ENCODE data around the gene NCOA7. TPM values are rescaled to one million over a fixed set of nuclear protein-coding genes. Genes with fewer than 3 reads are reported as not detected.

The NCOA7 gene
- total RNA-seq, 3 donors from 2014 or later (not counting 1 experiment from before 2014, with no cell fraction given), result 37.3 to 66.6 (median 56.8) TPM

DNA sequence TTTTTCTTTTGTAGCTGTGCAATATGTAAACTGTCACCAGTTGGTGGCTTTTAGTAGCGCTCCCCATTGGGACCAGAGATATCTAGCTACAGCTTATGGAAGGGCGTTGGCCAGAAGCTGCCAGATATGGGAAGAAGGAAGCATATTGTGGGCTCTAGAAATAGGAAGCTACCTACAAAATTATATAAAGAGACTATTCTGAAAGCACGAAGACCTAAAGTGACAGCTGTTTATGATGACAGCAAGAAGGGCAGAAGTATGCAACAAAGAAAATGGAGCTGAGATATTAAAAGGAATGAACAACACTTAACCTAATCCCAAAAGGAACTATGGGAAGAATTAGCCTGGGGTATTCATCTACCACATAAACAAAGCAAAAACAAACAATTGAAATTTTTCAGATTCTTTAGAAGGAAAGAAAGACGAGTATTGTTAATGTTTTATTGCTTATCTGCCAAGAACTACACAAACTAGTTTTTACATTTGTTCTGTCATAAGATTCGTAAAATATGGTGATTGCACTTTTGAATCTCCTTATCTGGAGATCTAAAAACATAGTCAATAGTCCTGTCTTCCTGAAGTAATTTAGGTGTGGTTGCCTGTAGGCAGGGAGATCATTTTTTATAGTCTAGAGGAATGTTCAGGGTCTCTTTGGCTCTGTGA is 81.6 kb downstream of the NCOA7 start:
- H3K4me1 Mint-ChIP-seq, result peaks cover 14 to 24% of the 10 kb centered on the region in 2 donors
- no peaks in the 10 kb centered on the region for H3K36me3 Mint-ChIP-seq

DNA sequence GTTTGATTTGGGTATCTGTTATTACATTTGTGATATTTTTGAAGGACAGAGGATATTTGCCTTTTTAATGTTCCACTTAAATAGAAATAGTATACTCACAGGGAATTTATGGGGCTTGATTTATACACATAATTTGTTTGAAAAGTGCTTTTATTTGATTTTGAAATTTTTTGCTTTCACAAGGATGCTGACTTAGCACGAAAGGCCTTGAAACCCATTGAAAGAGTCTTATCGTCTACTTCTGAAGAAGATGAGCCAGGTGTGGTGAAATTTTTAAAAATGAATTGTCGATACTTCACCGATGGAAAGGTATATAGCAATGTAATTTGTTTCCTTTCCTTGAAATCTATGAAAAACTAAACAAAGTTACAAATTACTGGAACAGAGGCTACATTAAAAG is 91.5 kb downstream of the NCOA7 start:
- no peak for DNase-seq
- Histone ChIP-seq H3K4me3 (ENCODE audit: low read length) (no peak overlapping the region), H3K27me3 (ENCODE audit: control insufficient read depth, insufficient read depth, low read length) (no peaks in the 10 kb centered on the region), H3K27ac (ENCODE audit: low read length) (no peak overlapping the region), H3K36me3 (ENCODE audit: control insufficient read depth, insufficient read depth, low read length) (peaks cover 68% of the 10 kb centered on the region), H3K4me1 (ENCODE audit: control insufficient read depth, insufficient read depth, low read length) (no peaks in the 10 kb centered on the region), H3K9me3 (ENCODE audit: control insufficient read depth, insufficient read depth, low read length) (no peaks in the 10 kb centered on the region)
- no peak for ATAC-seq
- no peaks in the 10 kb centered on the region for H3K27me3 Mint-ChIP-seq (ENCODE audit: low read depth in 2 of 2)
- TF ChIP-seq, protein P1, sequence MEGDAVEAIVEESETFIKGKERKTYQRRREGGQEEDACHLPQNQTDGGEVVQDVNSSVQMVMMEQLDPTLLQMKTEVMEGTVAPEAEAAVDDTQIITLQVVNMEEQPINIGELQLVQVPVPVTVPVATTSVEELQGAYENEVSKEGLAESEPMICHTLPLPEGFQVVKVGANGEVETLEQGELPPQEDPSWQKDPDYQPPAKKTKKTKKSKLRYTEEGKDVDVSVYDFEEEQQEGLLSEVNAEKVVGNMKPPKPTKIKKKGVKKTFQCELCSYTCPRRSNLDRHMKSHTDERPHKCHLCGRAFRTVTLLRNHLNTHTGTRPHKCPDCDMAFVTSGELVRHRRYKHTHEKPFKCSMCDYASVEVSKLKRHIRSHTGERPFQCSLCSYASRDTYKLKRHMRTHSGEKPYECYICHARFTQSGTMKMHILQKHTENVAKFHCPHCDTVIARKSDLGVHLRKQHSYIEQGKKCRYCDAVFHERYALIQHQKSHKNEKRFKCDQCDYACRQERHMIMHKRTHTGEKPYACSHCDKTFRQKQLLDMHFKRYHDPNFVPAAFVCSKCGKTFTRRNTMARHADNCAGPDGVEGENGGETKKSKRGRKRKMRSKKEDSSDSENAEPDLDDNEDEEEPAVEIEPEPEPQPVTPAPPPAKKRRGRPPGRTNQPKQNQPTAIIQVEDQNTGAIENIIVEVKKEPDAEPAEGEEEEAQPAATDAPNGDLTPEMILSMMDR (IDR thresholded peaks at IDR 0.05), result no peak
- WGBS (ENCODE audit: insufficient coverage), result 99% methylated on average over 4 of the region's 4 CpGs
- H3K27ac Mint-ChIP-seq, result no peak overlapping the region
- intact Hi-C loops (cut with micrococcal nuclease), result no loop called here
- no peak overlapping the region for H3K4me3 Mint-ChIP-seq
- H3K9me3 Mint-ChIP-seq, result no peaks in the 10 kb centered on the region
- H3K36me3 Mint-ChIP-seq, result peaks cover 21% of the 10 kb centered on the region
- no peaks in the 10 kb centered on the region for H3K4me1 Mint-ChIP-seq

More for the DNA sequence above, 81.6 kb downstream of the NCOA7 start:
- Histone ChIP-seq H3K27ac (ENCODE audit: low read length) (no peak overlapping the region), H3K4me3 (ENCODE audit: low read length) (no peak overlapping the region), H3K27me3 (ENCODE audit: control insufficient read depth, insufficient read depth, low read length) (no peaks in the 10 kb centered on the region), H3K4me1 (ENCODE audit: control insufficient read depth, insufficient read depth, low read length) (no peaks in the 10 kb centered on the region), H3K36me3 (ENCODE audit: control insufficient read depth, insufficient read depth, low read length) (peaks cover 11% of the 10 kb centered on the region), H3K9me3 (ENCODE audit: control insufficient read depth, insufficient read depth, low read length) (no peaks in the 10 kb centered on the region)
- H3K9me3 Mint-ChIP-seq, result no peaks in the 10 kb centered on the region
- no peak overlapping the region for H3K4me3 Mint-ChIP-seq
- no peak overlapping the region for H3K27ac Mint-ChIP-seq
- DNase-seq, result no peak
- 96% methylated on average over 2 of the region's 5 CpGs for WGBS (ENCODE audit: insufficient coverage)
- H3K27me3 Mint-ChIP-seq (ENCODE audit: low read depth in 2 of 2), result no peaks in the 10 kb centered on the region
- ATAC-seq, result no peak
- TF ChIP-seq, protein P1 (IDR thresholded peaks at IDR 0.05), result no peak
- intact Hi-C loops (cut with micrococcal nuclease), result no loop called here

DNA sequence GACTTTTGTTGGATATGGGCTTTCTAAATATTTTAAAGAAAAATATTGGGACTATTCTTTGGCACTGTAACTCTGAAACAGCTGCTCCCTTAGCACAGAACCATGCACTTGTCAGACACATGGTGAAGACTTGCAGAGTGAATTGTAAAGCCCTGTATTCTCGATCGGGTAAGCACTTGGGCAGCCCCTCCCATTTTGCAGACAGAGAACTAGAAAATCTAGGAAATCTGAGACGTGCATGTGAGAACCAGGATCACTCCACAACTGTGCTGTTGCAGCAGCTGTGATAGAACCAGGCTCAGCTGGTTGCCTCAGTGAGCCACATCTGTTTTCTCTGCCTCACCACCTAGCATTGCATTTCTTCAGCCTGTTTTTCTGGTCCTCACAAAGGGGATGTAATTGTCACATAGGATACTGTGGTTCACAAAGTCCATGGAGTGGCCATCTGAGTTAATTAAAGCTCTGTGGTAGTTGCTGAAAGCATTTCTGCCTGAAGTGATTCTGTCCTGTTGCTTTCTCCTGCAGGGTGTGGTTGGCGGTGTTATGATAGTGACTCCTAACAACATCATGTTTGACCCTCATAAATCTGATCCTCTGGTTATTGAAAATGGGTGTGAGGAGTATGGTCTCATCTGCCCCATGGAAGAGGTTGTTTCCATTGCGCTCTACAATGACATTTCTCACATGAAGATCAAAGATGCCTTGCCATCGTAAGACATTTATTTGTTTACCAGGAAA is 94.0 kb downstream of the NCOA7 start:
- DNase-seq (no peak), ATAC-seq (no peak)
- no peaks in the 10 kb centered on the region for H3K9me3 ChIP-seq (ENCODE audit: control insufficient read depth, insufficient read depth, low read length)
- no peak overlapping the region for H3K27ac ChIP-seq (ENCODE audit: low read length)
- Mint-ChIP-seq H3K9me3 (no peaks in the 10 kb centered on the region), H3K36me3 (peaks cover 21% of the 10 kb centered on the region), H3K27ac (no peak overlapping the region), H3K27me3 (ENCODE audit: low read depth in 2 of 2) (no peaks in the 10 kb centered on the region), H3K4me3 (no peak overlapping the region), H3K4me1 (no peaks in the 10 kb centered on the region)
- H3K27me3 ChIP-seq (ENCODE audit: control insufficient read depth, insufficient read depth, low read length), result no peaks in the 10 kb centered on the region
- intact Hi-C loops (cut with micrococcal nuclease), result no loop called here
- TF ChIP-seq, protein P1 (IDR thresholded peaks at IDR 0.05), result no peak
- 92% methylated on average over 6 of the region's 6 CpGs for WGBS (ENCODE audit: insufficient coverage)
- no peak overlapping the region for H3K4me3 ChIP-seq (ENCODE audit: low read length)
- no peaks in the 10 kb centered on the region for H3K4me1 ChIP-seq (ENCODE audit: control insufficient read depth, insufficient read depth, low read length)
- peaks cover 71% of the 10 kb centered on the region for H3K36me3 ChIP-seq (ENCODE audit: control insufficient read depth, insufficient read depth, low read length)
